GM18499 (cell line): ENCODE results near the gene SP7.
"Not testable (repeated sequence)": the region's sequence is repeated elsewhere in the genome, so short reads cannot be mapped to it uniquely, and the experiment has no call there.

Experiments
- ATAC-seq: cut with Tn5 transposase; IDR thresholded peaks from one replicate; pipeline ENCODE4 v1.9.1; 2021; ENCODE audit warnings: moderate number of reproducible peaks; ENCODE audit not compliant: insufficient read depth, unreplicated experiment

SP7 gene

DNA sequence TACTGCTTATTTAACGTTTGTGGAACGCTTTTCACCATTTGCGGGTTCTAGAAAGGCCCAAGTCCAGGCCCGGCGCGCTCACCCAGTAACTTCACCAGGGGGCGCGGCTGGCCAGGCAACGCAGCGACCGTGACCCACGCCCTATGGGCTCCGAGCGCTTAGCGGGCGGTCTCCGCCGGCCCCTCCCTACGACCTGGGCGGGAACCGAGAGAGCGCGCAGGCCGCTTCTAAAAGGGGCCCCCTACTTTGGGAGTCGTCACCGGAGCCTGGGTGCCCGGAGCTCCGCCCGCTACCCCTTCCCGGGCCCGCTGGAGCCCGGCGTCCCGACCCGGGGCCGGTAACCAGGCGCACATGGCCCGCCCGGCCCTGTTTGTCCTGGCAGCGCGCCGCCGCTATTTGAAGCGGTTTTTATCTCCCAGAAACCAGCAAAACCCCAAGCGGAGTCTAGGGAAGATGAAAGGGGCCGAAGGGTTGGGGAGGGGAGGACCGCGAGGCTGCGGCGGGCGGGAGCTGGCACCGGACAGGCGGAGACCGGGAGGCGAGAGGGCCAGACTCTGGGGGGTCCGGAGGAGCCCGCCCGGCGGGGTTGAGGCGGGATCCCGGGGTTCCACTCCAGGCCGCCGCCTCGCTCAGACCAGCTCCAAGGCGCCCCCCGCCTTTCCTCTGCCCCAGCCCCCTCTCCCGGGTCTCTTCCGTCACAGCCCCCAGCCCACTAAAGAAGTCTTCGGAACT, 11.2 kb downstream of the SP7 start:
- ATAC-seq: no peak

DNA sequence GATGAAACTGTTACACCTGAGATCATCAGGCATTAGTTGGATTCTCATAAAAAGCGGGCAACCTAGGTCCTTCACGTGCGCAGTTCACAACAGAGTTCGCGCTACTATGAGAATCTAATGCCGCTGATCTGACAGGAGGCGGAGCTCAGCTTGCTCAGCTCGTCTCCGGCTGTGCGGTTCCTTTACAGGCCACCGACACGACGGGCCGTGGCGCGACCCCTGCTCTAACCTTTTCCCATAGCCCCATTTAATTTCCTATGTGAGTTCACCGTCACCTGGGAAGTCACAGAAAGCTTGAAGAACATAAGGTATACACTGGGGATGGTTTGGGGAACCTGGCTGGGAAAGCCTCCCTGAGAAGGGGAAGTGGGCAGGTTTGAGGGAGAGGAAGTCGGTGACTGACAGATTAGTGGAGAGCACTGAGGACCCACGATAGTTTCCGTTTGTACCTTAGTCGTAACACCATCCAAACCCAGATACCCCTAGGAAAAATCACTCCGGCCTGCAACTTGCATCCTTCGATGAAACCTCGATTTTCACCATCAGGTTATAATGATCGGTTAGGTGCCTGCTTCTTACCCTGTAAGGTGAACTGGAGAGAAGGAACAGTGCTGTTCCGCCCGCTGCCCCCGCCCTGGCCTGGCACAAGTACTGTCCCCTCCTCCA, 11.9 kb downstream of the SP7 start:
- ATAC-seq: no peak

DNA sequence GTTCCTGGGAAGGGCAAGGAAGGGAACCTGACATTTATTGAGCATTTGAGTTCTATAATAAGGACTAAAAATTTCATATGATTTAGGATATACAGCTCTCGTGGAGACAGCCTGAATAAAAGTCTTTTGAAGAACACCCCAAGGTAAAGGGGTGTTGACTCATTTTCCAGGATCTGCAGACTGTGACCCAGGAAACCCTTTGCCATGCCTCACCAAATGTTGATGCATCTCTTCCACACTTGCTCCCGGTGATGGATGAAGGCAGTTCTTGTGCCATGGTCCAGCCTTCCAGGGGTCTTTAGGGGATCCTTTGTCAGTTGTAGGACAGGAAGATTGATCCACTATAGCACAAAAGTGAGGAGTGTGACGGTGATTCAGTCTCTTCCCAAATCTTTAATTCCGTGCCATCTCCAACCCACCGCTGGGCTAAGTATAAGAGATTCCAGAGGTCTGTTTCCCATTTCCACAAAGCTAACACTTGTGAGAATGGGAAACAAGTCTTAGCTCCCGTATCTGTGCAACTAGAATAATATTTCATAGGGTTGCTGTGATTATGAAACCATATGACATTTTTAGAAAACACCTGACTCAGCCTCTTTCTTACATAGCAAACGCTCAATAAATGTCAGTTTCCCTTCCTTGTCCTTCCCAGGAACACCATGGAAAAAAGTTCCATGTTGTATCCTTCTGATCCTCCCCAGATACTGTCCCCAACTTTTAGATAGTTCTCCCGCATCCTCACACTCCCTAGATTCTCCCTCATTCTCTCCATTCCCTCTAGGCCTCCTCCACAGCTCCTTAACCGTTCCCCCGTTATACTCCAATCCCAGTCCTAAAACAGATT, 15.6 kb downstream of the SP7 start:
- ATAC-seq: no peak

DNA sequence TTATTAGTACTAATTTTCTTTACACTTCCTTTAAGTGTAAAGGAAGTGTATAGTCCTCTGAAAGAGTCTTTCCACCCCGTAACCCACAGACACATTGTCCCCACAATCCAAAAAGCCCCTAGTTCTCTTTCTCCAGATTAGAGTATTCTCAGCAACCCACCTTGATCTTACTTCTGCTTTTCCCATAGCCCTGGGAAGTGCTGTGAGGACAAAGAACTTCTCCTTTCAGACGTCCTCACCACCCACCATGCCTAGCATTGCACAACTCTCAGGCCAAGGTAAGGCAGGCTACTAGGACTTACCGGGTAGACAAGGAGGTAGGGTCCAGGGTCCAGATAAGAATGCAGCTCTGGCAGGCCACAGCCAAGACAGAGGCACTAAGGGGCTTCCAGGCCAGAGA, 22.2 kb downstream of the SP7 start:
- no peak for ATAC-seq

DNA sequence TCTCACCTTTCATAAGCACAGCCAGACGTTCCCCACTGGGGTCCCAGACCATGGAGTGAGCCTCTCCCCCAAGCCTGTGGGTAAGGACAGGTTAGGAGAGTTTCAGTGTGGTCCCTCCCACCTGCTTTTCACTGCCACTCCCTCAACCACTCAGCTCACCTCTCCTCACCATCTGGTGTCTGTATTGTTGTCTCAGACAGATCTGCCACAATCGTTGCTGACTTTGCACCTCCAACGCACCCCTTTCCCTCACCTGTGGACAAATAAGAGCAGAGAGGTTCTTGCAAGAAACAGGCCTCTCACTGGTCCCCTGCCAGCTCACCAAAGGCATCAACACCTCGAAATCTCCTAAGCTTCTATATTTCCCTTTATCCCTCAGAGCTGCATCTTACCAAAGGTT, 27.9 kb downstream of the SP7 start:
- ATAC-seq: no peak

DNA sequence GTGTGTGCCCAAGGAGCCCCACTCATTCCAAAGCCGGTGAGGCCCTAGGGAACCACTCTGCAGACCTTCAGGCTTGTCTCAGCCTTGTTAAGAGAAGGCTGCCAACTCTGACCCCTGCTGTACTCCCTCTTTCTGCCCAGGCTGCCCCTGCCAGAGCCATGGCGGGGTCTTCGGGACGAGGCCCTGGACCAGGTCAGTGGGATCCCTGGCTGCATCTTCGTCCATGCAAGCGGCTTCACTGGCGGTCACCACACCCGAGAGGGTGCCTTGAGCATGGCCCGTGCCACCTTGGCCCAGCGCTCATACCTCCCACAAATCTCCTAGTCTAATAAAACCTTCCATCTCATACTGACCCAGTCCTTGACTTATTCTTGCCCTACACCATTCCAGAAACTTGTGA, 29.3 kb downstream of the SP7 start:
- ATAC-seq: no peak

DNA sequence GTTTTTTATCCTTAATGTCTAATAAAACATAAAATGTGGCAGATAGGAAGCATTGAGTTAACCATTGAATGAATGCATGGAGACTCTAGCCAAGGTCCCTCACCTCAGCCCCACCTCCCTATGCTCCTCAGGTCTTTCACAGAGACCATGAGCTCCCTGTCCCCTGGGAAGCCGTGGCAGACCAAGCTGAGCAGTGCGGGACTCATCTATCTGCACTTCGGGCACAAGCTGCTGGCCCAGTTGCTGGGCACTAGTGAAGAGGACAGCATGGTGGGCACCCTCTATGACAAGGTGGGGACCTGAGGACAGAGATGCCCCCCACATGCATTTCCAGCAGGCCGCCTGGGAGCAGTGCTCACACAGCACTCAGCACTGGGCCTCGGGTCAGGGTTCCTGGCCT, 33.3 kb downstream of the SP7 start:
- ATAC-seq: no peak

DNA sequence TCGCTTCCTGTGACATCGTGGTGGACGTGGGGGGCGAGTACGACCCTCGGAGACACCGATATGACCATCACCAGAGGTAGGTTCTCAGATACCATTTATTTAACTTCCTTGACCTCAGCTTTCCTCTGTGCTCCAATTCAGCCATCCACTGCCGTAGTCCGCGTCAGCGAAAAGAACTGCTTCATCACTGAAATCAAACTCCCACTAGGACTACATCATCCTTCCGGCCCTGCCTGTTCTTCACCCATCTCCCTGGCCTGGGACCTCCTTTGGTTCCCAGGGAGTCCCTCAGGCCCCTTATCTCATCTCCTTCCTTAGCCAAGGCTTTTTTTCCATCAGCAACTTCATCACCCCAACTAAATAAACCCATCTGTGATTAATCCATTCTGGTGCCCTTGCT, 36.0 kb downstream of the SP7 start:
- no peak for ATAC-seq

DNA sequence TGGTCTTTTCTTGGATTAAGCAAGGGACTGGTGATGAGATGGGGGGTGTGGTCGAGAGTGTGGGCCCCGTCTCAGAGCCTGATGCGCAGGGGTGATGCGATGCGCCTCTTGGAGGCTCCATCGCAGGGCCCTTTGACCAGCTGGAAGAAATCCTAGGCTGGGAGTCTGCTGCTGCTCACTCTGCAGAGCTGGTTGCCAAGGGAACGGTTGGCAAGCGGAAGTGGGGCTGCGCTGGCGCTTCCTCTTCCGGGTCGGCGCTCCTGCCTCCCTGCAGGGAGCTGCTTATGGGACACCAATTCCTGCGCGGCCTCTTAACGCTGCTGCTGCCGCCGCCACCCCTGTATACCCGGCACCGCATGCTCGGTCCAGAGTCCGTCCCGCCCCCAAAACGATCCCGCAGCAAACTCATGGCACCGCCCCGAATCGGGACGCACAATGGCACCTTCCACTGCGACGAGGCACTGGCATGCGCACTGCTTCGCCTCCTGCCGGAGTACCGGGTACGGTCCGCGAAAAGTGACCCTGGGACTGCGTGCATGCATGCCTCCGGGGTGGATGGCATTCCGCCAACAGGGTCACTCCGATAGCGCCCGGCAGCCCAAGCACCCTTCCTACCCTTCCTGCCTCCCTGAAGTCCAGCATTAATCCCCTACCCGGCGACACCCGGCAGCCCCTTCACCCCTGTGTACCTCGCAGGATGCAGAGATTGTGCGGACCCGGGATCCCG, 36.5 kb downstream of the SP7 start, which contains the start of gene MYG1:
Gene MYG1, plus strand, starts transcription at position 242 of the 727 bp plus-strand sequence. Its CDS starts 43 bp downstream, at position 285.
- peak; percentile 42 for ATAC-seq

DNA sequence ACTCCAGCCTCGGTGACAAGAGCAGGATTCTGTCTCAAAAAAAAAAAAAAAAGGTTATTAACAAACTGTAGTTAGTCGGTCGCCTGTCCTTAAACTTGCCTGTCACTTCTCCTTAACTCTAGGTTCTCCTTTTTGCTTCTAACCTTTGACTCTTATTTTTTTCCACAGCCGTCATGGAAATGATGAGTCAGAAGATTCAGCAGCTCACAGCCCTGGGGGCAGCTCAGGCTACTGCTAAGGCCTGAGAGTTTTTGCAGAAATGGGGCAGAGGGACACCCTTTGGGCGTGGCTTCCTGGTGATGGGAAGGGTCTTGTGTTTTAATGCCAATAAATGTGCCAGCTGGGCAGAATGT, 37.1 kb downstream of the SP7 start:
- ATAC-seq: peak; percentile 11

DNA sequence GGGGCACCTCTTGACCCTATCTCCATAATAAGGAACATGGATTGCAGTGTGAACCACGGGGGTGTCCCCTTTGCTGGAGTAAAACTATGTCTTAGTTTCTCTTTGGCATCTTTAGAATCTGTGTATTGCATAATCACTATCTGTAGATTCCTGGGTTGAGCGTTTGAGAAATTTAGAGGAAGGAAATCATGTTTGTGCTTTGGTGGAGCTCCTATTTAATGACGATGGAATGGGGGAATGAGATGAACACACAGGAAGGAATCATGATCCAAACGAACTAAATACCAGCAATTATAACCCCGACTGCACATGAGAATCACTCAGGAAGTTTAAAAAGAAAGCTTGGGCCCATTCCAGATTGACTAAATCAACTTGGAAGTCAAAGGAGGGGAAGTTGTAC, 38.0 kb downstream of the SP7 start:
- ATAC-seq: no peak

DNA sequence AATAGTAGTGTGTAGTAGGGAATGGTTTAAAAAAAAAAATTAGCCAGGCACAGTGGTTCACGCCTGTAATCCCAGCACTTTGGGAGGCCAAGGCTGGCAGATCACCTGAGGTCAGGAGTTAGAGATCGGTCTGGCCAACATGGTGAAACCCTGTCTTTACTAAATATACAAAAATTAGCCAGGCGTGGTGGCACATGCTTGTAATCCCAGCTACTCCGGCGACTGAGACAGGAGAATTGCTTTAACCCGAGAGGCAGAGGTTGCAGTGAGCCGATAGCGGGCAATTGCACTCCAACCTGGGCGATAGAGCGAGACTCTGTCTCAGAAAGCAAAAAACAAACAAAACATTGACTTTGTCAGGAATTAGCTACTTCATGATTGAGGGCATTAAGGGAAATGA, 39.0 kb downstream of the SP7 start:
- ATAC-seq: not testable (repeated sequence)

DNA sequence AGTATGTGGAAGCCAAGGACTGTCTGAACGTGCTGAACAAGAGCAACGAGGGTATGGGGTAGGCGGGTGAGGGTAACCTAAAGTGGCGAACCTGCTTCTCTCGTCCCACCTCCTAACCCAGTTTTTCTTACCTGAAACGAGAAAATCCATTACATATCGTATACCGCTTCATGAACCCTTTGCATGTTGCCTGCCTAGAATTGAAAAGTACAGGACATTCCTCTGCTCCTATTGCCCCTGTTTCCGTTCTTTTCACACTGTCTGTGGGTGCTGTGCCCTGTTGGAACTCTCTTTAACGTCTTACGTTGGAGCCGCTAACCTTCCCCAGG, 40.3 kb downstream of the SP7 start:
- no peak for ATAC-seq

DNA sequence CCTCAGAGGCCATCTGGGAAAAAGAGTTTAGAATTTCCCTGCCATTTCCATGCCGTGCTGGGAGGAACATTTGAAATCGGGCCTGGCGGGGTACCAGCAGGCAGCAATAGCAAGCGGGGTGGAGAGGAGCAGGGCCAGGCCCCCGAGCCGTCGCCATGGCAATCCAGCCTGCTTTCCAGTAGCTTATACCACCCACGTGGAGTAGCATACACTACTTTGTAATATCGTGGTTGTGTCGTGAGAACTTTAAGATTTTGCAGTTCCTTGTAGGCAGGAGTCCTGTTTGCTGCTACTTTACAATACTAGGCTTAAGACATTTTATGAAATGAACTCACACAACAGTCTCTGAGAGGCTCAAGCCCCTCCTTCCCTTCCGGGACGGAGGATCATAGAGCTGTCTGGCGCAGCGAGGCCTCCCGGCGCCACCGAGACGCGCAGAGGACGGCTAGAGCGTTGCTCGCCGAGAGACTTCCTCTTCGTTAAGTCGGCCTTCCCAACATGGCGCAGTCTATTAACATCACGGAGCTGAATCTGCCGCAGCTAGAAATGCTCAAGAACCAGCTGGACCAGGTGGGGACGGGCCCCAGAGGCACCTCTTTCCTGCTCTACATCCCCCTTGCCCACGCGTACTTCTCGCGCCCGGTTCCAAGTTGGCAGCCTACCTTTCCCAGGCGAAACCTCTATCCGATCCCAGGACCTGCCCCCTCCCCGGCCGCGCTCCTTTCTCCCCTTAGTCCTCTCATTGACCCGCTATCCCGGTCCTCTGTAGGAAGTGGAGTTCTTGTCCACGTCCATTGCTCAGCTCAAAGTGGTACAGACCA, 40.9 kb downstream of the SP7 start, which contains the start of gene PFDN5:
Gene PFDN5, plus strand, starts transcription at position 473 of the 821 bp plus-strand sequence. Its CDS starts 26 bp downstream, at position 499.
- peak; percentile 53 for ATAC-seq

DNA sequence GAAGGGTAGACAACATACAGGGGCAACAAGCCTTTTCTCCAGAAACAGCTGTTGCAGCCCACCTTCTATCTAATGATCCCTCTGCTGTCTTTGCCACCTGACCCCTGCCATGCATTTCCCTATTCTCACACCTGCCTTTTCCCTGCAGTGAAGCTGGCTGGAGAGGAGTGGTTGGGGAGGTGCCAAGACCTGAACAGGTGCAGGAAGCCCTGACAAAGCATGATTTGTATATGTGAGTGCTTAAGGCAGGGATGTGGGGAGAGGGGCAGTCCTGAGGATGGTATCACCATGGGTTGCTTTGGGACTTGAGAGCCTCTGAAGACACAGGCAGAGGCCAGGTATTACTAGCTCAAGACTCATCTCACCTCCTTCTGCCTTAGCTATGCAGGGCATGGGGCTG, 43.7 kb downstream of the SP7 start:
- no peak for ATAC-seq

DNA sequence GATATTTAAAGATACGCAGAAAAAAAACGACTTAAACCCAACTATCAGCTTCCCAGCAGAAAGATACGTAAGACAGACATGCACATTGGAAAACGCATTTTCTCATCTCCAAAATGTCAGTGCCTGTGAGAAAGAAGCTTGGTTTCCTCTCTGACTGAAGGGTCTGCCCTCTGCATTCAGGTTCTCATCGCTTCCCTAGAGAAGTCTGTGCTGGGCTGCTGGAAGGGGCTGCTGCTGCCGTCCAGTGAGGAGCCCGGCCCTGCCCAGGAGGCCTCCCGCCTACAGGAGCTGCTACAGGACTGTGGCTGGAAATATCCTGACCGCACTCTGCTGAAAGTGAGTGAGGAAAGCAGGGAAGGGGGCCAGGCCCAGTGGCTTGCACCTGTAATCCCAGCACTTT, 45.5 kb downstream of the SP7 start:
- ATAC-seq: no peak

DNA sequence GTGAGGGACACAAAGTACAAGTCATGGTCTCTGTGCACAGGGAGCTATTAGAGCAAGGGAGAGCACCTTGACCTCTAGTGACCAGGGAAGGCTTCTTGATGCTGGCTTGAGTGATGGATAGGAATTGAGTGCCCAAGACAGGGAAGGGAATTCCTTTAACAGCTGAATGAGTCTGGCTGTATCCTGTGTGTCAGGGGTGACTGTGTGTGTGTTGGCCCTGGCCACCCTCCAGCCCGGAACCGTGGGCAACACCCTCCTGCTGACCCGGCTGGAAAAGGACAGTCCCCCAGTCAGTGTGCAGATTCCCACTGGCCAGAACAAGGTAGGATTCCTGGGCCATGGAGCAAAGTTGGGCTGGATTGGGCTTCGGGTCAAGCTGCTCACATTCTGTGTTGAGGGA, 46.3 kb downstream of the SP7 start:
- no peak for ATAC-seq

DNA sequence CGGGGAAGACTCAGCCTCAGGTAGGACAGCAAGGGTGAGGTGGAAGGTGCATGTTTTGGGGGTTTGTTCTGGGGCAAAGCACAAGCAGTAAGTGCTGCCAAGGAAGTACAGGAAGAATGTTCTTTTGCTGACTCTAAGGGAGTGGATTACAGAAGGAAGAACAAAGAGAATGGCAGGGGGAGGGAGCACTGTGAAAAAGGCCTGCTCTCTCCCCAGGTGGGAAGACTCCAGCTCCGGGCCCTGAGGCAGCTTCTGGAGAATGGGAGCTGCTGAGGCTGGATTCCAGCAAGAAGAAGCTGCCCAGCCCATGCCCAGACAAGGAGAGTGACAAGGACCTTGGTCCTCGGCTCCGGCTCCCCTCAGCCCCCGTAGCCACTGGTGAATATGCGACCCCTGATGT, 47.8 kb downstream of the SP7 start:
- ATAC-seq: no peak

DNA sequence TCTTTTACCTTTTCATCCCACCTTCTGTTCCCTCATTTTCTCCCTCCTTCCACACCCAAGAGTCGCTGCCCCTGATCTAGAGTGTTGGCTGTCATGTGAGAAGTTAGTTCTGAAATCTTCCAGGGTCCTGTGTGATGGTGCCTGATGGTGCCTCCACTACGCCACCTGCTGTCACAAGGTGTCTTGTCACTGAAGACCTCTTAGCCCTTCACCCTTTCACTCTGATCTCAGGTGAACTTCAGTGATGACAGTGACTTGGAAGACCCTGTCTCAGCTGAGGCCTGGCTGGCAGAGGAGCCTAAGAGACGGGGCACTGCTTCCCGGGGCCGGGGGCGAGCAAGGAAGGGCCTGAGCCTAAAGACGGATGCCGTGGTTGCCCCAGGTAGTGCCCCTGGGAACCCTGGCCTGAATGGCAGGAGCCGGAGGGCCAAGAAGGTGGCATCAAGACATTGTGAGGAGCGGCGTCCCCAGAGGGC, 48.4 kb downstream of the SP7 start:
- ATAC-seq: no peak

DNA sequence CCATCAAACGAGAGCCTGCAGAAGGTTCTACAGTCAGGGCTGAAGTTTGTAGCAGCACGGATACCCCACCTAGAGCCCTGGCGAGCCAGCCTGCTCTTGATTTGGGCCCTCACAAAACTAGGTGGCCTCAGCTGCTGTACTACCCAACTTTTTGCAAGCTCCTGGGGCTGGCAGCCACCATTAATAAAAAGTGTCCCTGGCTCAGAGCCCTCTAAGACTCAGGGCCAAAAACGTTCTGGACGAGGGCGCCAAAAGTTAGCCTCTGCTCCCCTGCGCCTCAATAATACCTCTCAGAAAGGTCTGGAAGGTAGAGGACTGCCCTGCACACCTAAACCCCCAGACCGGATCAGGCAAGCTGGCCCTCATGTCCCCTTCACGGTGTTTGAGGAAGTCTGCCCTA, 49.7 kb downstream of the SP7 start:
- ATAC-seq: no peak
